Trophoblast cell (in vitro differentiated cells and primary cell): ENCODE data around the gene IL17RA.

Experiments
- DNase-seq, 2 donors: peaks; one replicate each; pipeline ENCODE4 v3.0.0-alpha.2; 2016
- H2AFZ ChIP-seq: 2 replicates; pipeline ENCODE4 v1.6.1; 2013; ENCODE audit warnings: low read length, moderate library complexity, mild to moderate bottlenecking; ENCODE audit not compliant: insufficient read depth, poor library complexity
- H2AK5ac ChIP-seq: 2 replicates; pipeline ENCODE4 v1.6.1; 2013; ENCODE audit warnings: mild to moderate bottlenecking, low read length
- H2BK120ac ChIP-seq: 2 replicates; pipeline ENCODE4 v1.6.1; 2013; ENCODE audit warnings: low read length, mild to moderate bottlenecking, moderate library complexity; ENCODE audit not compliant: insufficient read depth, poor library complexity
- H2BK12ac ChIP-seq: 2 replicates; pipeline ENCODE4 v1.6.1; 2013; ENCODE audit warnings: mild to moderate bottlenecking, low read length, moderate library complexity
- H2BK5ac ChIP-seq: 2 replicates; pipeline ENCODE4 v1.6.1; 2013; ENCODE audit warnings: low read length, low read depth, moderate library complexity, mild to moderate bottlenecking; ENCODE audit not compliant: poor library complexity
- H3K14ac ChIP-seq: 2 replicates; pipeline ENCODE4 v1.6.1; 2013; ENCODE audit warnings: mild to moderate bottlenecking, low read length
- H3K18ac ChIP-seq: 2 replicates; pipeline ENCODE4 v1.6.1; 2013; ENCODE audit warnings: mild to moderate bottlenecking, low read length
- H3K23ac ChIP-seq: 2 replicates; pipeline ENCODE4 v1.6.1; 2013; ENCODE audit warnings: low read length
- H3K27ac ChIP-seq: 2 replicates; pipeline ENCODE4 v1.5.1; 2013; ENCODE audit warnings: low read depth, mild to moderate bottlenecking, inconsistent platforms, low read length, moderate library complexity
- H3K27me3 ChIP-seq: 2 replicates; pipeline ENCODE4 v1.6.1; 2013; ENCODE audit warnings: inconsistent platforms, mild to moderate bottlenecking, low read length, moderate library complexity; ENCODE audit not compliant: insufficient read depth
- H3K36me3 ChIP-seq, 2 experiments: 1 replicate in 1 of 2; 2 replicates in 1 of 2; pipeline ENCODE4 v1.6.1; 2013; ENCODE audit warnings: low read length in 2 of 2, mild to moderate bottlenecking in 2 of 2, moderate library complexity in 1 of 2; ENCODE audit not compliant: insufficient read depth in 2 of 2, control insufficient read depth in 1 of 2
- H3K4ac ChIP-seq: 2 replicates; pipeline ENCODE4 v1.6.1; 2013; ENCODE audit warnings: low read depth, mild to moderate bottlenecking, low read length, moderate library complexity
- H3K4me1 ChIP-seq, 2 experiments: 1 replicate in 1 of 2; 2 replicates in 1 of 2; pipeline ENCODE4 v1.6.1; 2013; ENCODE audit warnings: low read length in 2 of 2, mild to moderate bottlenecking in 2 of 2, moderate library complexity in 1 of 2; ENCODE audit not compliant: insufficient read depth in 2 of 2, control insufficient read depth in 1 of 2
- H3K4me2 ChIP-seq: 2 replicates; pipeline ENCODE4 v1.6.1; 2013; ENCODE audit warnings: inconsistent platforms, mild to moderate bottlenecking, low read length, moderate library complexity
- H3K4me3 ChIP-seq: 2 replicates; pipeline ENCODE4 v1.5.1; 2013; ENCODE audit warnings: mild to moderate bottlenecking, low read depth, low read length, inconsistent platforms
- H3K79me1 ChIP-seq: one replicate; pipeline ENCODE4 v1.6.1; 2013; ENCODE audit warnings: low read length
- H3K79me2 ChIP-seq: 2 replicates; pipeline ENCODE4 v1.6.1; 2013; ENCODE audit warnings: low read length, mild to moderate bottlenecking; ENCODE audit not compliant: control insufficient read depth, insufficient read depth, poor library complexity
- H3K9ac ChIP-seq: 2 replicates; pipeline ENCODE4 v1.6.1; 2013; ENCODE audit warnings: mild to moderate bottlenecking, low read length
- H3K9me3 ChIP-seq: 2 replicates; pipeline ENCODE4 v1.6.1; 2013; ENCODE audit warnings: low read depth, mild to moderate bottlenecking, control low read depth, inconsistent platforms, low read length; ENCODE audit not compliant: insufficient read depth
- H4K12ac ChIP-seq: 2 replicates; pipeline ENCODE4 v1.6.1; 2013; ENCODE audit warnings: low read depth, mild to moderate bottlenecking, low read length, moderate library complexity
- H4K8ac ChIP-seq: 2 replicates; pipeline ENCODE4 v1.6.1; 2013; ENCODE audit warnings: low read depth, mild to moderate bottlenecking, low read length, moderate library complexity
- H4K91ac ChIP-seq: one replicate; pipeline ENCODE4 v1.6.1; 2013; ENCODE audit warnings: low read depth, mild to moderate bottlenecking, low read length, moderate library complexity
- WGBS: extraction: QIAGEN DNeasy Blood & Tissue Kit; methylation state at CpG from one replicate; pipeline ENCODE4 v1.1.7; 2013; ENCODE audit warnings: missing lambda C conversion rate; ENCODE audit not compliant: insufficient read length, insufficient coverage; ENCODE audit errors: extremely low coverage; 5-methylcytosine and 5-hydroxymethylcytosine counted together

IL17RA gene

DNA sequence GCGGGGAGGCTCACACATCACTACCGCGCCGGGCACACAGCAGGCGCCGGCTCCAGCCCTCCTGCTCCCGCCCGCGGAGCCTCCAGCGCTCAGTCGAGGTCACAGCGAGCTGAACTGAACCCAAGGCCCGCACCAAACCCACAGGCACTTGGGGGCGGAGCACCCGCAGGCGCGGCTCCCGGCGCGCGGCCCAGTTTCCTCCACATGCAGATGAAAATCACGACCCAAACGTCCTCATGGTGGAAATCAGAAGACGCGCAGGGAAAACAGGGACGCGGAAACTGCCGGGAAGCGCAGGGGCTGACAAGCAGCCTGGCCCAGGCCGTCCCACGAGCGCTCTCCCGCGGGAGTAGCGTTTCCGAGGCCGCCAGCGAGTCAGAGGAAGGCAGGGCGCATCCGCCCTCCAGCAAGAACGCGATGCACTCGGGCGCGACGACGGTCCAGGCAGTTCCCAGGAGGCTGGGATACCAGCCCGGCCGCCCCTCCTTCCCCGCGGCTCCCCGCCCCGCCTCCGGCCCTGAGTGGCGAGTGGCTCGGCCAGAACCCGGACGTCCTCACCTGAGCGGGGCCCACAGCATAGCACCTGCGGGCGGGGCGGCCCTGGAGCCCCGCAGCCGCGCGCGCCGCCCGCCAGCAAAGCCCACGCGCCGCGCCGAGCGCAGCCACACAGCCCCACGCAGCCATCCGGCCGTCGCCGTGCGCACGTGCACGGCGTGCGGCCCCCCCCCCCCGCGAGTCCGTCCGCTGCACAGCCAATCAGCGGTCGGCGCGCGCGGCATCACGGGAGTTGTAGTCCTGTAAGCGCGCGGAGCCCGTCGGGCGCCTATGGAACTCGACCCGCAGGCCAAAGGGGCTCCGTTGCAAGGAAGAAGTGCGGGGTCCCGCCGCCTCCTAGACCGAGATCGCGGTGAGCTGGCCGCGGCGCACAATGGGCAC is 74.0 kb downstream of the IL17RA start, which contains the start of gene HDHD5:
Gene HDHD5 (minus strand): TSS at position 710 of the 936 bp plus-strand sequence. CDS start 26 bp downstream, at position 684.
- Histone ChIP-seq H3K79me1 (peaks cover 11% of the 10 kb centered on the region), H3K9ac (peak within 1 kb of the TSS; percentile 88), H3K79me2 (peaks cover 9% of the 10 kb centered on the region), H4K8ac (peak within 1 kb of the TSS; percentile 96), H3K4ac (peak within 1 kb of the TSS; percentile 37), H2BK120ac (peak within 1 kb of the TSS; percentile 64), H3K23ac (no peak within 1 kb of the TSS), H3K18ac (peak within 1 kb of the TSS; percentile 93), H3K27ac (peak within 1 kb of the TSS; percentile 62), H2BK5ac (peak within 1 kb of the TSS; percentile 75), H3K36me3 (no peaks in the 10 kb centered on the region), H3K14ac (peak within 1 kb of the TSS; percentile 89), H3K9me3 (no peaks in the 10 kb centered on the region), H4K91ac (peak within 1 kb of the TSS; percentile 82), H3K4me1 (peaks cover 6% of the 10 kb centered on the region in 2 experiments), H2AFZ (peak within 1 kb of the TSS; percentile 94), H3K27me3 (no peaks in the 10 kb centered on the region), H2AK5ac (peak within 1 kb of the TSS; percentile 11), H2BK12ac (peak within 1 kb of the TSS; percentile 69), H3K4me3 (peak within 1 kb of the TSS; percentile 90), H4K12ac (peak within 1 kb of the TSS; percentile 87), H3K4me2 (peak within 1 kb of the TSS; percentile 83)
- no CpG with 5 or more reads among the region's 114 CpGs for WGBS
- peak; percentile 87 to 89 for DNase-seq

DNA sequence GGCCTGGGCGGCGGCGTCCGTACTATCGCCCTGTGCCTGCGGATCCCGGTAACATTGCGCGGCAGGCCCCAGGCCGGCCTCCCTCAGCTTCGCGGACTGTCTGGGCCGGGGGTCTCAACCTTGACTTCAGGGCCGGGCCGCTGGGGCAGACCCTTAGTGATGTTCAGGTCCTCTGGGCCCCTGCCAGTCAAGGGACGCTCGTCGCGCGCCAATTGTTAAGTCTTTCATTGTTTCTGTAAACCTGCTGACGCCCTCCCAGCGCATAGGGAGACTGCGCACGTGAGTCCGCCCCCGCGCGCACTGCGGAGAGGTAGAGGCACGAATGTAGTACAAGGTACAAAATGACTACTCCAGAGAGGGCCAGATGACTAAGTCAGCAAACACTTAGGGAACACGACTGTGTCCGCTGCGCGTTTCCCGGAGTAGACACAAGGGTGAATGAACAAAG is 74.7 kb downstream of the IL17RA start:
- Histone ChIP-seq H3K4ac (peak overlapping the region; percentile 37), H2AFZ (peak overlapping the region; percentile 91), H4K91ac (peak overlapping the region; percentile 58), H3K79me1 (peaks cover 11% of the 10 kb centered on the region), H3K27ac (no peak overlapping the region), H3K36me3 (no peaks in the 10 kb centered on the region), H3K18ac (peak overlapping the region; percentile 74), H3K4me2 (peak overlapping the region; percentile 83), H4K8ac (peak overlapping the region; percentile 93), H2AK5ac (peak overlapping the region; percentile 11), H3K14ac (peak overlapping the region; percentile 69), H3K9ac (peak overlapping the region; percentile 88), H2BK5ac (peak overlapping the region; percentile 28), H2BK120ac (peak overlapping the region; percentile 24), H4K12ac (peak overlapping the region; percentile 83), H3K23ac (no peak overlapping the region), H3K27me3 (no peaks in the 10 kb centered on the region), H2BK12ac (peak overlapping the region; percentile 9), H3K79me2 (peaks cover 9% of the 10 kb centered on the region), H3K4me3 (peak overlapping the region; percentile 90), H3K4me1 (peaks cover 6% of the 10 kb centered on the region in 2 experiments), H3K9me3 (no peaks in the 10 kb centered on the region)
- no CpG with 5 or more reads among the region's 35 CpGs for WGBS
- DNase-seq: peak in 1 of 2 donors; percentile 58

DNA sequence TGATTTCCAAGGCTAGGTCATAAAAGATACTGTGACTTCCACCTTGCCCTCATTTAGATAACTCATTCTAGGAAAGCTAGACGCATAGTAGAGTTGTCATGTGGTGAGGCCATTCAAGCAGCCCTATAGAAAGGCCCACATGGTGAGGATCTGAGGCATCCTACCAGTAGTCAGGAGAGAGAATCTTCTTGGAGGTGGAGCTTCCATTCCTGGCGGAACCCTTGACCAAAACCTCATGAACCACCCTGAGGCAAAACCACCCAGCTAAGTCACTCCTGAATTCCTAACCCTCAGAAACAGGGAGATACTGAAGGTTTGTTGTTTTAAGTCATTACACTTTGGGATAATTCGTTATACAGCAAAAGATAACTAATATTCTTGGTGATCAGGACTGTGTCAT is 77.2 kb downstream of the IL17RA start:
- H3K4ac ChIP-seq: no peak overlapping the region
- H3K79me1 ChIP-seq: peaks cover 11% of the 10 kb centered on the region
- no peaks in the 10 kb centered on the region for H3K9me3 ChIP-seq
- peaks cover 9% of the 10 kb centered on the region for H3K79me2 ChIP-seq
- no peak overlapping the region for H4K12ac ChIP-seq
- H2BK12ac ChIP-seq: no peak overlapping the region
- H4K91ac ChIP-seq: no peak overlapping the region
- H3K14ac ChIP-seq: no peak overlapping the region
- H3K4me3 ChIP-seq: no peak overlapping the region
- H3K4me1 ChIP-seq: peaks cover 6% of the 10 kb centered on the region in 2 experiments
- no peaks in the 10 kb centered on the region for H3K27me3 ChIP-seq
- no CpG with 5 or more reads among the region's 3 CpGs for WGBS
- no peak overlapping the region for H2AK5ac ChIP-seq
- H3K23ac ChIP-seq: no peak overlapping the region
- H3K9ac ChIP-seq: no peak overlapping the region
- no peaks in the 10 kb centered on the region for H3K36me3 ChIP-seq
- no peak overlapping the region for H2AFZ ChIP-seq
- no peak overlapping the region for H3K4me2 ChIP-seq
- no peak overlapping the region for H4K8ac ChIP-seq
- H2BK5ac ChIP-seq: no peak overlapping the region
- H3K18ac ChIP-seq: no peak overlapping the region
- DNase-seq: peak; percentile 58 to 71
- no peak overlapping the region for H3K27ac ChIP-seq
- H2BK120ac ChIP-seq: no peak overlapping the region

DNA sequence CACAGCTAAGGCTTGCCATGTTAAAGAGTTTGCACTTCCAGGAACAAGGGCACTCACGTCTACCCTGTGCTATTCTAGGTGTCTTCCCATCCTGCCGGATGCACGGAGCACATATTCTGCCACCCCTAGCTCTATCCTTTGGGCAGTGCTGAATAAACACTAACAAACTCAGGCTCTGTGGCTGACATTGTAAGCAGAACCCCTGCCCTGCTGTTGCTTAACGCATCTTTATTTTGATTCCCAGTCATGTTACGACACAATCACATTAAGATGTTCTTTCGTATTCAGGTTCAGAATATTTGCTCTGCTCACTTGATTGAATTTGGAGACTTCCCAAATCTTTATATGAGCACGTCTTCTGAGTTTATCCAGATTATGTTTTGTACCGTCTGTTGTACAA is 77.9 kb downstream of the IL17RA start:
- no peak for DNase-seq
- no peak overlapping the region for H2AFZ ChIP-seq
- no peak overlapping the region for H3K4ac ChIP-seq
- no peak overlapping the region for H4K12ac ChIP-seq
- H3K4me1 ChIP-seq: peaks cover 6% of the 10 kb centered on the region in 2 experiments
- no peak overlapping the region for H3K4me3 ChIP-seq
- H3K23ac ChIP-seq: no peak overlapping the region
- H2BK12ac ChIP-seq: no peak overlapping the region
- H3K27me3 ChIP-seq: no peaks in the 10 kb centered on the region
- H3K14ac ChIP-seq: no peak overlapping the region
- H3K27ac ChIP-seq: no peak overlapping the region
- WGBS: no CpG with 5 or more reads among the region's 8 CpGs
- no peak overlapping the region for H2BK5ac ChIP-seq
- H4K8ac ChIP-seq: no peak overlapping the region
- H3K9me3 ChIP-seq: no peaks in the 10 kb centered on the region
- peaks cover 11% of the 10 kb centered on the region for H3K79me1 ChIP-seq
- H3K4me2 ChIP-seq: no peak overlapping the region
- no peak overlapping the region for H3K18ac ChIP-seq
- no peaks in the 10 kb centered on the region for H3K36me3 ChIP-seq
- H2AK5ac ChIP-seq: no peak overlapping the region
- H2BK120ac ChIP-seq: no peak overlapping the region
- H3K9ac ChIP-seq: no peak overlapping the region
- H3K79me2 ChIP-seq: peaks cover 9% of the 10 kb centered on the region
- H4K91ac ChIP-seq: no peak overlapping the region
